Cardiac fibroblast (primary cell): ENCODE data around the gene SHISA9.

Experiments used
- DNase-seq, 2 donors: peaks; one replicate each; pipeline versions ENCODE4 v3.0.0 to v3.0.0-alpha.2; 2010; ENCODE audit warnings: low read depth in 2 of 2
- H3K4me3 ChIP-seq, 2 donors: replicated peaks in 1 of 2; 1 replicate in 1 of 2; 2 replicates in 1 of 2; pipeline ENCODE4 v1.5.1; 2011; ENCODE audit warnings: low read depth in 2 of 2, low read length in 2 of 2, mild to moderate bottlenecking in 2 of 2, moderate library complexity in 1 of 2
- CTCF ChIP-seq: IDR thresholded peaks from one replicate; pipeline ENCODE4 v1.5.1; 2011; ENCODE audit warnings: low read depth, mild to moderate bottlenecking, low read length, inconsistent platforms

SHISA9 gene

GRCh38 chr16:13109171-13109570, 207.8 kb downstream of the SHISA9 start:
- DNase-seq: no peak
- H3K4me3 ChIP-seq: no peak overlapping the region
- no peak for TF ChIP-seq CTCF

GRCh38 chr16:13110124-13110796, 208.9 kb downstream of the SHISA9 start:
- H3K4me3 ChIP-seq: no peak overlapping the region
- no peak for TF ChIP-seq CTCF
- DNase-seq: peak in 1 of 2 donors; percentile 35

- no peak overlapping the region for H3K4me3 ChIP-seq
- DNase-seq: no peak
- no peak for TF ChIP-seq CTCF
These were observed 210.3 kb downstream of the SHISA9 start for GRCh38 chr16:13111747-13112146.

GRCh38 chr16:13113741-13114140, 212.3 kb downstream of the SHISA9 start:
- H3K4me3 ChIP-seq: no peak overlapping the region
- DNase-seq: no peak
- no peak for TF ChIP-seq CTCF

GRCh38 chr16:13118091-13118490, 216.7 kb downstream of the SHISA9 start:
- TF ChIP-seq CTCF: no peak
- H3K4me3 ChIP-seq: no peak overlapping the region
- no peak for DNase-seq

- TF ChIP-seq CTCF: no peak
- DNase-seq: no peak
- H3K4me3 ChIP-seq: no peak overlapping the region
These were observed 218.7 kb downstream of the SHISA9 start for GRCh38 chr16:13120091-13120490.

- DNase-seq: no peak
- H3K4me3 ChIP-seq: no peak overlapping the region
- no peak for TF ChIP-seq CTCF
These were observed 219.2 kb downstream of the SHISA9 start for GRCh38 chr16:13120557-13120956.
